Duodenal mucosa (tissue), 2 donors: Measurements from ENCODE around the gene EFHB.
"Not testable (repeated sequence)": the region's sequence is repeated elsewhere in the genome, so short reads cannot be mapped to it uniquely, and the experiment has no call there.

Experiments used
- H3K27ac ChIP-seq: one replicate; pipeline ENCODE4 v1.7.0; 2013; ENCODE audit warnings: low read depth, low read length
- H3K27me3 ChIP-seq, 2 donors: one replicate each; pipeline ENCODE4 v1.7.0; 2013; ENCODE audit warnings: low read length in 2 of 2, control low read depth in 1 of 2; ENCODE audit not compliant: insufficient read depth in 2 of 2, control insufficient read depth in 1 of 2
- H3K36me3 ChIP-seq, 2 donors: one replicate each; pipeline ENCODE4 v1.7.0; 2013; ENCODE audit warnings: low read length in 2 of 2, control low read depth in 1 of 2; ENCODE audit not compliant: insufficient read depth in 2 of 2, control insufficient read depth in 1 of 2
- H3K4me1 ChIP-seq, 2 donors: one replicate each; pipeline ENCODE4 v1.7.0; 2013; ENCODE audit warnings: low read length in 2 of 2, control low read depth in 1 of 2; ENCODE audit not compliant: insufficient read depth in 2 of 2, control insufficient read depth in 1 of 2
- H3K4me3 ChIP-seq, 2 donors: one replicate each; pipeline ENCODE4 v1.7.0; 2013; ENCODE audit warnings: low read length in 2 of 2, low read depth in 1 of 2
- H3K9ac ChIP-seq, 2 donors: one replicate each; pipeline ENCODE4 v1.7.0; 2013; ENCODE audit warnings: low read length in 2 of 2, low read depth in 1 of 2
- H3K9me3 ChIP-seq, 2 donors: one replicate each; pipeline ENCODE4 v1.7.0; 2013; ENCODE audit warnings: low read length in 2 of 2, control low read depth in 1 of 2; ENCODE audit not compliant: control insufficient read depth in 1 of 2

EFHB gene, protein sequence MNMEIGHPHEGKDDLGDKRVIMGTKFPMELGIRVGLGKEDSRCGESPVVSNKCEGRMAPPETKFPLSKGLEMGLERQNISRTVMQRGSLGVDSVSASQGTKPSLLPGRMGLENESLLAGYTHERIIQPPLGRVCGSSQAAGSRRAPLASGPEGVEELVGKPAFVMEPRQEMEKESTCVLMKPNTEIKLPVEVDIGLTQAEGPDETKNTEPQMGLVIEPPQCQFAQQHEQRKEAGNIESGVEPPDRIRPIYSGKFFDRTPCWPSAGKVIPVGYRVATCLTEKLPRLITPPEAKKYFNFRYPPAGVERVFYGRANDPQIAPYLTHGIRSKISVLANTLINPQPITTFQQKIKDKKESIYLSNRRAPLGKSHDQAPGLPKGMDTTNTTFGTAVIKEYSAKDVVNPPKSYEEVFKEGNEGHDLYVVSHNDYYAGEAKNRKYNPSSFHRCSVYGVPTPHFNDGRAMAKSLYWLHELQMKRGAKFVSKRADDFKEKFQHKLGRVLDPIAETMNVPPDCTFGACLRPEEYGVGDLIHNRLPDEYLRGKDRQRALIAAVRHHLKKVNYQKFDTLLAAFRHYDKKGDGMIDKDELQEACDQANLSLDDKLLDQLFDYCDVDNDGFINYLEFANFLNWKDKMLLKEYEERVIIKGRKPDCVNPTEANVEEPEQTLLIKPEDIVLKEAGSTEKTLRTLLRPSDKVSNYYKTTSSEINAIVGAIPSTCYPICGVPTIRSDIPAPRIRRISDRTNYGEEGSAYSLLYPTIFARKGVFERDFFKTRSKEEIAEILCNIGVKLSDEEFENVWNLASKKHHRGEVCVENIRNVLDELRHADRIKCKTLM

DNA sequence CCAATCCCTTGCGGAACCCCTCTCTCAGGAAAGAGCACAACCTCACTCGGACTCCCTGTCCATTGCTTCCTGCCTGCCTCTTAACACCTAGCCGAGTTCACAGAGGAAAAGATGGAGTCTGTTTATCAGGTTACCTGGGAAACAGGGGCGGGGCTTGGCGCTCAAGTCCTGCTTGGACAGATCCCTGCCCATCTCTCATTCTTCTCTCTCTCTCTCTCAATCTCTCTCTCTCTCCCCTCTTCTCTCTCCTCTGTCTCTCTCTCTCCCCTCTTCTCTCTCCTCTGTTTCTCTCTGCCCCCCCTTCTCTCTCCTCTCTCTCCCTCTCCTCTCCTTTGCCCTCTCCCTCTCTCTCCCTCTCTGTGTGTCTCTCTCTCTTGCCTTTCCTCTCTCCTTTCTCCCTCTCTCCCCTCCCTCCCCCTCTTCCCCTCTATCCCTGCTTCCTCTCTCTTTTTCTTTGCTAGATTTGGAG, at the start of gene EFHB:
TSS of gene EFHB (minus strand) at position 120 of the 469 bp plus-strand sequence. CDS start 199 bp downstream, outside the sequence.
- no peaks in the 10 kb centered on the region for H3K4me1 ChIP-seq
- no peak within 1 kb of the TSS for H3K4me3 ChIP-seq
- no peaks in the 10 kb centered on the region for H3K27me3 ChIP-seq
- H3K9ac ChIP-seq, result no peak within 1 kb of the TSS
- H3K27ac ChIP-seq, result no peak within 1 kb of the TSS
- no peaks in the 10 kb centered on the region for H3K36me3 ChIP-seq
- H3K9me3 ChIP-seq, result no peaks in the 10 kb centered on the region

DNA sequence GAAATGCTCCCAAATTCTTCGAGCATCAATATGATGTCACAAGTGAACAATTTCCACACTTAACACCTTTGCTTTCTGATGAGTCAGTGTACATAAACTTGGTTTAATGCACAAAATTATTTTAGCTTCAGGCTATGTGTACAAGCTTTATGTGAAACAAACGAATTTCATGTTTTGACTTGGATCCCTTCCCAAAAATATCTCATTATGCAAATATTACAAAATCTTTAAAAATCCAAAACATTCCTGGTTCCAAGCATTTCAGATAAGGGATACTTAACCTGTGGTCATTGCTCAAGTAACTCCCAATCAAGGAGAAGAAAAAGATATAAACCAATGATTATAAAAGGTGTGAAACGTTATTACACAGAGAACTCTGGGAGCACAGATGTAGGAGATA, 38.0 kb upstream of the EFHB start:
- H3K9me3 ChIP-seq, result no peaks in the 10 kb centered on the region
- peaks cover 8 to 28% of the 10 kb centered on the region in 2 donors for H3K36me3 ChIP-seq
- no peak overlapping the region for H3K9ac ChIP-seq

DNA sequence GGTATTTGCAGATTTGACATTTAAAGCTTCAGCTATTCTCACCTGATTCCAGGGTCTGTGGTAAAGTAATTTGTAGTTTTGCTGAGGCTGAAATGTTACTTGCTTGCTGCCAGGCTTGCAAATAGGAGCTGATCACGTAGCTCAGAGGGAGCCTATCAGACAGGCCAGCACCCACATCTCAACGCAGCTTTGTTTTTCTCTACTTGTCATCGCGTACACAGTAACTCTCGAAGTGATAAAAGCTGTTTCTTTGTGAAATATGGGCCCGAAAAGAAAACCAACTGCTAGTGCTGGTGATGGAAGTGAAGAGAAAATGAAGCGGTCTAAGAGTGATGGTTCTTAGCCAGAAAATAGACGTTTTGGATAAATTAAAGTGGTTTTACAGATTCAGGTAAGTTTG, 36.3 kb upstream of the EFHB start:
- Histone ChIP-seq H3K36me3 (peaks cover 5 to 12% of the 10 kb centered on the region in 2 donors), H3K9ac (no peak overlapping the region), H3K4me3 (no peak overlapping the region), H3K4me1 (no peaks in the 10 kb centered on the region), H3K27me3 (no peaks in the 10 kb centered on the region), H3K27ac (no peak overlapping the region), H3K9me3 (no peaks in the 10 kb centered on the region)

More for the DNA sequence above, 38.0 kb upstream of the EFHB start:
- Histone ChIP-seq H3K27ac (no peak overlapping the region), H3K4me3 (no peak overlapping the region), H3K4me1 (no peaks in the 10 kb centered on the region), H3K27me3 (no peaks in the 10 kb centered on the region)

DNA sequence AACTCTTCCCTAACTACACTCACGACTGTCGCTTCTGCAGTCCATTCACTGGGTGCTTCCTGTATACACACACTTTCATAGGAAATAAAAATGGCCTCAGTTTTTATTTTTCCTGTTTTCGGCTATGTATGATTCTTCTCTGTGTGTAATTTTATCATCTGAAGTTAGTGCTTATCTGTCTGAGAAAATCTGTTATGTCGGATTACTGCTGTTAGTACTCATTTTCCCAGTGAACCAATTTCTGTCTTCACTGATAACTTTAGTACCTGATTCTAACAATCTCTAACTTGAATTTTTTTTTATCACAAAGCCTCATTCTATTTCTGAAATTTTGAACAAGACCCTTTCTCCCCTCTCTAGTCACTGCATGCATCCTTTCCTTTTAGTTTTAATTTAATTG, 33.8 kb upstream of the EFHB start:
- Histone ChIP-seq H3K4me1 (no peaks in the 10 kb centered on the region), H3K9ac (no peak overlapping the region), H3K9me3 (no peaks in the 10 kb centered on the region), H3K27ac (no peak overlapping the region), H3K4me3 (no peak overlapping the region), H3K27me3 (no peaks in the 10 kb centered on the region), H3K36me3 (peaks cover 3 to 4% of the 10 kb centered on the region in 2 donors)

DNA sequence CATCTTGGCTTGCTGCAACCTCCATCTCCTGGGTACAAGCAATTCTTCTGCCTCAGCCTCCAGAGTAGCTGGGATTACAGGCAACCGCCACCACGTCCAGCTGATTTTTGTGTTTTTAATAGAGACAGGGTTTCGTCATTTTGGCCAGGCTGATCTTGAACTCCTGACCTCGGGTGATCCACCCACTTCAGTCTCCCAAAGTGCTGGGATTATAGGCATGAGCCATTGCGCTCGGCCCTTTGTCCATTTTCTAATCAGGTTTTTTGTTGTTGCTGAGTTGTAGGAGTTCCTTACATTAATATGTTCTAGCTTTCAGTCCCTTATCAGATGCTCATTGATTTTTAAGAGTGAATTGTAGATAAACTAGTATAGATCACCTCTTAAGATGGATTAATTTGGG, 33.2 kb upstream of the EFHB start:
- H3K4me1 ChIP-seq, result no peaks in the 10 kb centered on the region
- no peak overlapping the region for H3K27ac ChIP-seq
- no peak overlapping the region for H3K4me3 ChIP-seq
- no peaks in the 10 kb centered on the region for H3K9me3 ChIP-seq
- no peak overlapping the region for H3K9ac ChIP-seq
- H3K27me3 ChIP-seq, result no peaks in the 10 kb centered on the region
- H3K36me3 ChIP-seq, result peaks cover 3 to 8% of the 10 kb centered on the region in 2 donors

DNA sequence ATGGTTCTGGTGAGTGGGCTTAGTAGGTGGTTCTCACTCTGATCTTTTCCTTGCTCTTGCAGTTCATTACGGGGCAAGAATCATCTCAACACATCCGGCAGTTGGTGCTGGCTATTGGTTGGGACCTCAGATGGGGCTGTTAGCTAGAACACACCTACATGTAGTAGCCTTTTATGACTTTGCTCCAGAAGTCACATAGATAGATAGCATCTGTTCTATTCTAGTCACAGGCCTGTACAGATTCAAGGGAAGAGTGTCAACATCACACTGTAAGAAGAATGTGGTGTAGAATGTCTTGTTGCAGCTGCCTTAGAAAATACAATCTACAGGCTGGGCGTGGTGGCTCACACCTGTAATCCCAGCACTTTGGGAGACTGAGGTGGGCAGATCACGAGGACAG, 27.9 kb upstream of the EFHB start:
- peaks cover 0 to under 1% of the 10 kb centered on the region in 2 donors for H3K4me1 ChIP-seq
- H3K9ac ChIP-seq, result no peak overlapping the region
- no peak overlapping the region for H3K27ac ChIP-seq
- H3K4me3 ChIP-seq, result no peak overlapping the region
- H3K36me3 ChIP-seq, result peaks cover 0 to 3% of the 10 kb centered on the region in 2 donors
- H3K27me3 ChIP-seq, result no peaks in the 10 kb centered on the region
- no peaks in the 10 kb centered on the region for H3K9me3 ChIP-seq

DNA sequence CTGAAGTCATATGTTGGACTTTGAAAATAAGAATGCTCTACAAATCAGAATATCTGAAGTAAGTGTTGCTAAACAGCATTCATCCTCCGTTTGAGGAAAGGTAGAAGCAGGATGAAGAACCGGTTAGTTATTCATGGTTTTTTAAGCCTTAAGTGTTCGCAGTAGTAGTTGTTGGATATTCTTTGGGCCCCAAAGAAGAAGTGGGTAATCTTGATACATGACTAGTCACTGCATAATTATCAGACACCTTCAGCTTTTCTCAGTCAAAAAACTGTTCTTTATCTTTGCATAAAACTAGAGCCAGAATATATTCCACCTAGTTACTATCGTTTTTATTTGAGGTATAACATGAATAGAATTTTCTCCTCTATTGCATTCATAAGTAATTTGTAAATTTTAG, 26.7 kb upstream of the EFHB start:
- Histone ChIP-seq H3K9ac (no peak overlapping the region), H3K4me3 (no peak overlapping the region), H3K9me3 (no peaks in the 10 kb centered on the region), H3K36me3 (peaks cover 0 to 7% of the 10 kb centered on the region in 2 donors), H3K27me3 (no peaks in the 10 kb centered on the region), H3K27ac (no peak overlapping the region), H3K4me1 (peaks cover 0 to 2% of the 10 kb centered on the region in 2 donors)

DNA sequence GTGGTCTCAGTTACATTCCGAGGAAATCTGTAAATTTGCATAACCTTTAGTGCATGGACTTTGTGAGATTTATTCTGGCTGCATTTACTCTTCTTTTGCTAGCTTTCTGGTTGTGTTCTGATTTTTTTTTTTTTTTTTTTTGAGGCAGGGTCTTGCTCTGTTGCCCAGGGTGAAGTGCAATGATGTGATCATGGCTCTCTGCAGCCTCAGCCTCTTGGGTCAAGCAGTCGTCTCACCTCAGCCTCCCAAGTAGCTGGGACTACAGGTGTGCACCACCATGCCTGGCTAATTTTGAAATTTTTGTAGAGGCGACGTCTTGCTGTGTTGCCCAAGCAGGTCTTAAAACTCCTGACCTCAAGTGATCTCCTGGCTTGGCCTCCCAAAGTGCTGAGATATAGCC, 25.5 kb upstream of the EFHB start:
- H3K4me1 ChIP-seq, result peaks cover 0 to 2% of the 10 kb centered on the region in 2 donors
- H3K36me3 ChIP-seq, result peaks cover 0 to 12% of the 10 kb centered on the region in 2 donors

DNA sequence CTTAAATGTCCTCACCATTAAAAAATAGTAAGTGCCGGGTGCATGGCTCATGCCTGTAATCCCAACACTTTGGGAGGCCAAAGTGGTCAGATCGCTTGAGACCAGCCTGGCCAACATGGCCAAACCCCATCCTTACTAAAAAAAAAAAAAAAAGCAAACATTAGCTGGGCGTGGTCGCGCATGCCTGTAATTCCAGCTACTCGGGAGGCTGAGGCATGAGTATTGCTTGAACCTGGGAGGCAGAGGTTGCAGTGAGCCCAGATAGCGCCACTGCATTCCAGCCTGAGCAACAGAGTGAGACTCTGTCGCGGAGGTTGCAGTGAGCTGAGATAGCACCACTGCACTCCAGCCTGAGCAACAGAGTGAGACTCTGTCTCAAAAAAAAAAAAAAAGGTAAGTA, 23.3 kb upstream of the EFHB start:
- H3K27me3 ChIP-seq, H3K27ac ChIP-seq, H3K4me1 ChIP-seq, H3K9ac ChIP-seq, H3K4me3 ChIP-seq, H3K9me3 ChIP-seq: not testable (repeated sequence)
- peaks cover 4 to 14% of the 10 kb centered on the region in 2 donors for H3K36me3 ChIP-seq

More for the DNA sequence above, 25.5 kb upstream of the EFHB start:
- H3K27me3 ChIP-seq, result no peaks in the 10 kb centered on the region
- no peaks in the 10 kb centered on the region for H3K9me3 ChIP-seq
- H3K9ac ChIP-seq, result no peak overlapping the region
- no peak overlapping the region for H3K27ac ChIP-seq
- H3K4me3 ChIP-seq, result no peak overlapping the region

DNA sequence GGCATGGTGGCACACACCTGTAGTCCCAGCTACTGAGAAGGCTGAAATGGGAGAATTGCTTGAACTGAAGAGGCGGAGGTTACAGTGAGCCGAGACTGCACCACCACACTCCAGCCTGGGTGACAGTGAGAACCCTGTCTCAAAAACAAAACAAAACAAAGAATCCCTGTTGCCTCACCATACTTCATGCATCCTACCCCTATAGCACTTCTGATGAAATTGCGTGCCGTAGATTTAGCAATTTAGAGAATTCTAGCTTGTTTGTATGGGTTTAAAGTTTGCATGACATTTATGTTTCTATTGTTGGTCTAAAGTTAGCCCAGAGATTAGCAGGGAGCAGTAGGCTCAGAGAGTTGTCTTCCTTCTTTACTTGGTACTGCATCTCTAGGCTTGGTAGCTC, 20.7 kb upstream of the EFHB start:
- no peak overlapping the region for H3K4me3 ChIP-seq
- peaks cover 4 to 29% of the 10 kb centered on the region in 2 donors for H3K36me3 ChIP-seq
- H3K4me1 ChIP-seq, result peaks cover 2 to 3% of the 10 kb centered on the region in 2 donors
- H3K9ac ChIP-seq, result no peak overlapping the region
- H3K27me3 ChIP-seq, result no peaks in the 10 kb centered on the region
- no peaks in the 10 kb centered on the region for H3K9me3 ChIP-seq
- H3K27ac ChIP-seq, result no peak overlapping the region
